Limb (tissue), 2 donors: ENCODE measurements around the gene ARHGEF12.

Source experiments
- DNase-seq, 2 donors: peaks; one replicate each; pipeline ENCODE4 v3.0.0-alpha.2; 2016; ENCODE audit errors: extremely low spot score in 2 of 2

The ARHGEF12 gene

GRCh38 chr11:120316880-120317688 lies 19.1 kb upstream of the ARHGEF12 start:
- DNase-seq: peak in 1 of 2 donors; percentile 34

- DNase-seq: no peak
These were observed 18.3 kb upstream of the ARHGEF12 start for GRCh38 chr11:120317689-120318480.

- no peak for DNase-seq
These were observed 17.3 kb upstream of the ARHGEF12 start for GRCh38 chr11:120318906-120319305.

GRCh38 chr11:120324932-120325810 lies 11.0 kb upstream of the ARHGEF12 start, which contains the start of gene TLCD5:
TSS of gene TLCD5 (plus strand) at chr11:120325299. CDS start at chr11:120327442, 2,143 bp downstream.
- DNase-seq: peak; percentile 76 to 89

- DNase-seq: no peak
These were observed 10.0 kb upstream of the ARHGEF12 start for GRCh38 chr11:120326228-120326627.

GRCh38 chr11:120326845-120327281 lies 9.3 kb upstream of the ARHGEF12 start:
- DNase-seq: no peak

- no peak for DNase-seq
These were observed 8.9 kb upstream of the ARHGEF12 start for GRCh38 chr11:120327311-120327710.

- no peak for DNase-seq
These were observed 6.7 kb upstream of the ARHGEF12 start for GRCh38 chr11:120329556-120329955.

- no peak for DNase-seq
These were observed 6.2 kb upstream of the ARHGEF12 start for GRCh38 chr11:120330045-120330444.

- DNase-seq: no peak
These were observed 4.8 kb upstream of the ARHGEF12 start for GRCh38 chr11:120331301-120331996.

GRCh38 chr11:120332822-120333716 lies 3.1 kb upstream of the ARHGEF12 start:
- no peak for DNase-seq

- no peak for DNase-seq
These were observed 2.4 kb upstream of the ARHGEF12 start for GRCh38 chr11:120333801-120334200.

- no peak for DNase-seq
These were observed 1.9 kb upstream of the ARHGEF12 start for GRCh38 chr11:120334332-120334731.

- peak; percentile 71 to 88 for DNase-seq
These were observed 1.2 kb upstream of the ARHGEF12 start for GRCh38 chr11:120334894-120335462.

GRCh38 chr11:120335556-120335907 lies 681 bp upstream of the ARHGEF12 start:
- DNase-seq: no peak

- DNase-seq: peak in 1 of 2 donors; percentile 63
These were observed 585 bp downstream of the ARHGEF12 start for GRCh38 chr11:120336641-120337354.

- DNase-seq: no peak
These were observed 1.3 kb downstream of the ARHGEF12 start for GRCh38 chr11:120337355-120338106.
